ENCODE data around the gene PCDHGB4. TPM values are rescaled to one million over a fixed set of nuclear protein-coding genes. Genes with fewer than 3 reads are reported as not detected.
"Not testable (repeated sequence)": the region's sequence is repeated elsewhere in the genome, so short reads cannot be mapped to it uniquely, and the experiment has no call there.

The PCDHGB4 gene
- total RNA-seq, 2 experiments from 2014 or later = 6.9 to 9.3 TPM

GRCh38 chr5:141413540-141414069 lies 26.1 kb downstream of the PCDHGB4 start:
- no peak for TF ChIP-seq EZH2phosphoT487 (IDR thresholded peaks at IDR 0.05; ENCODE audit: borderline replicate concordance, low read depth, low read length)
- TF ChIP-seq CTCF (conservative IDR thresholded peaks at IDR 0.05; ENCODE audit: low read length) = no peak
- H3K9me2 ChIP-seq (ENCODE audit: insufficient read depth, low read length) = no peaks in the 10 kb centered on the region
- no peak overlapping the region for H3K27ac ChIP-seq (ENCODE audit: low read depth, low read length, poor library complexity, severe bottlenecking)
- no peaks in the 10 kb centered on the region for H4K20me1 ChIP-seq (ENCODE audit: insufficient read depth, low read length)
- CTCF ChIA-PET (ENCODE audit: unreplicated experiment) = interaction anchor here (0.9 to 1.7 kb wide), 3 partner anchors 51 to 150 kb away, joined by 3 to 8 read pairs (median 4); no protein-coding TSS in a partner anchor
- no peaks in the 10 kb centered on the region for H3K9me3 ChIP-seq (ENCODE audit: low read length)
- peak overlapping the region; percentile 37; the same call in 1 of the 2 replicates for H3K4me2 ChIP-seq (ENCODE audit: low read length)
- no peaks in the 10 kb centered on the region for H3K36me3 ChIP-seq (ENCODE audit: insufficient read depth, low read length)
- POLR2A ChIA-PET = interaction anchor here (0.9 to 2.2 kb wide), 2 partner anchors 63 to 150 kb away, joined by 3 to 6 read pairs; no protein-coding TSS in a partner anchor
- DNase-seq (ENCODE audit: low spot score) = no peak
- intact Hi-C loops (cut with micrococcal nuclease; ENCODE audit: unreplicated experiment) = loop anchor here (5.0 kb wide), 1 partner anchor 56 kb away; the partner anchor contains the start of genes PCDHGA4 and PCDHGB2
- BruUV-seq (replicated peaks) = no TSS peak
- no peaks in the 10 kb centered on the region for H3K79me2 ChIP-seq (ENCODE audit: insufficient read depth, low read depth, low read length)
- no peak overlapping the region for H2AFZ ChIP-seq (ENCODE audit: low read length)
- H3K4me1 ChIP-seq (ENCODE audit: insufficient read depth, low read length, poor library complexity, severe bottlenecking) = no peaks in the 10 kb centered on the region
- H3K4me3 ChIP-seq (ENCODE audit: low read depth, low read length, poor library complexity, severe bottlenecking) = no peak overlapping the region

GRCh38 chr5:141414548-141415274 lies 27.2 kb downstream of the PCDHGB4 start:
- H3K4me3 ChIP-seq (ENCODE audit: low read depth, low read length, poor library complexity, severe bottlenecking); DNase-seq (ENCODE audit: low spot score); H4K20me1 ChIP-seq (ENCODE audit: insufficient read depth, low read length); H3K79me2 ChIP-seq (ENCODE audit: insufficient read depth, low read depth, low read length); H3K9me2 ChIP-seq (ENCODE audit: insufficient read depth, low read length); H3K27ac ChIP-seq (ENCODE audit: low read depth, low read length, poor library complexity, severe bottlenecking); H2AFZ ChIP-seq (ENCODE audit: low read length); H3K4me1 ChIP-seq (ENCODE audit: insufficient read depth, low read length, poor library complexity, severe bottlenecking); H3K9me3 ChIP-seq (ENCODE audit: low read length); H3K36me3 ChIP-seq (ENCODE audit: insufficient read depth, low read length); H3K4me2 ChIP-seq (ENCODE audit: low read length); BruUV-seq (replicated peaks): not testable (repeated sequence)
- POLR2A ChIA-PET = interaction anchor here (0.7 kb wide), 1 partner anchor 479 kb away, joined by 10 read pairs; no protein-coding TSS in a partner anchor
- intact Hi-C loops (cut with micrococcal nuclease; ENCODE audit: unreplicated experiment) = loop anchor here (5.0 kb wide), 1 partner anchor 57 kb away; the partner anchor contains the start of genes PCDHGA4 and PCDHGB2
- CTCF ChIA-PET (ENCODE audit: unreplicated experiment) = interaction anchor here (1.7 kb wide), 1 partner anchor 149 kb away, joined by 8 read pairs; no protein-coding TSS in a partner anchor

GRCh38 chr5:141415275-141415618 lies 27.7 kb downstream of the PCDHGB4 start:
- intact Hi-C loops (cut with micrococcal nuclease; ENCODE audit: unreplicated experiment); H4K20me1 ChIP-seq (ENCODE audit: insufficient read depth, low read length); BruUV-seq (replicated peaks); H2AFZ ChIP-seq (ENCODE audit: low read length); H3K79me2 ChIP-seq (ENCODE audit: insufficient read depth, low read depth, low read length); H3K9me3 ChIP-seq (ENCODE audit: low read length); DNase-seq (ENCODE audit: low spot score); H3K27ac ChIP-seq (ENCODE audit: low read depth, low read length, poor library complexity, severe bottlenecking); H3K9me2 ChIP-seq (ENCODE audit: insufficient read depth, low read length); H3K36me3 ChIP-seq (ENCODE audit: insufficient read depth, low read length); H3K4me2 ChIP-seq (ENCODE audit: low read length); CTCF ChIA-PET (ENCODE audit: unreplicated experiment); H3K4me1 ChIP-seq (ENCODE audit: insufficient read depth, low read length, poor library complexity, severe bottlenecking); H3K4me3 ChIP-seq (ENCODE audit: low read depth, low read length, poor library complexity, severe bottlenecking): not testable (repeated sequence)
- POLR2A ChIA-PET = interaction anchor here (0.7 kb wide), 1 partner anchor 479 kb away, joined by 10 read pairs; no protein-coding TSS in a partner anchor
